GM19395 (cell line): ENCODE results near the gene SFN.
"Not testable (repeated sequence)": the region's sequence is repeated elsewhere in the genome, so short reads cannot be mapped to it uniquely, and the experiment has no call there.

Experiments used
- ATAC-seq: cut with Tn5 transposase; IDR thresholded peaks from one replicate; pipeline ENCODE4 v1.9.1; 2021; ENCODE audit warnings: mild to moderate bottlenecking, moderate library complexity; ENCODE audit not compliant: unreplicated experiment

The SFN gene

DNA sequence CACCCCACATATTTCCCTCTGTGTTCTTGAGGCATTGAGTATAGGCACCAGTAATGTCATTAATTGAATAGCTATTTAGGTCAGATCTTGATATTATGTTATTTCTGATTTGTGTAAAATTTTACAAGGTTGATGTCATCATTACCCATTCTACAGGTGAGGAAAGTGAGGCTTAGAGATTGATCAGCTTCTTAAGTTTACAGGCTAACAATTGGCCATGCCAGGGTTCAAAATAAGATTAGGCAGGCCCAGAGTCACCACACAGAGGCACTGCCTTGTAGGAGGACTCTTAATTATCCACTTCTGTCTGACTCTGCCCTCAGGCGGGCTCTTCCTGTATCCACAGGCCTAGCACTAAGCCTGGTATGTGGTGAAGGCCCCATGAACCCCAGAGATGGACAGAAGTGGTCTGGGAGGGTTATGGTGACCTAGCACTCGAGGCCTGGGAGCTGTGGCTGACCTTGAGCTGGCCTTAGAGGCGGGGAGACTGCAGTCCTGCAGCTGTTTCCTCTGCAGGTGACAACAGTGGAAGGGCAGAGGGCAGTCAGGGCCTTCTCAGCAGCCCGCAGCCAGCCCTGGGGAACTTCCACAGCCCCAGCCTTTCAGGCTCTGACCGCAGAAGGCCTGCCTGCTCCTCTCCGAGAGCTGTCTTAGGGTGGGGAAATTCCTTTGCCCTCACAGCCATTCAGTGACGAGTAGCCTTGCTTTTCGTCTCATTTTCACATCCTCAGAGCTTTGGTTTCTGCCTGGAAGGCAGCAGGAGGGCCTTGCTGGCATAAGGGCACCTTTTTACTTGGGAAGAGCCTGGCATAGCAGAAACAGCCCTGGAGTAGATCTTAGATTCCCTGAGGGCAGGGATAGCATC is 24.2 kb upstream of the SFN start:
- peak; percentile 77 for ATAC-seq

DNA sequence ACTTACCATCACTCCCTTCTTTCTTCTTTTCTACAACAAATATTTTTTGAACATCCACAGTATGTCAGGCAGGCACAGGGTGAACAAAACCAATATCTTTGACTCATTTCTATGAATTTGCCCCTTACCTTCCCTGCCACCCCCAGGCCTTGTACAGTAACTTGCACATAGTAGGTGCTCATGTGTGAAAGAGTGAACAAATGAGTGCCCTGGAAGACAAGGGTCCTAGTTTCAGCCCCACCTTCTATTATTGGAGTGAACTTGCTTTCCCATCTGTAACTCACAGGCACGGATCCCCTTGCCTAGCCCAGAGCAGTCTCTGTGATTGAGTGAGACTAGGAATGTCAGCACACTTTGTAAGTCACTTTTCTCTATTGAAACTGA is 23.6 kb upstream of the SFN start:
- peak; percentile 25 for ATAC-seq

DNA sequence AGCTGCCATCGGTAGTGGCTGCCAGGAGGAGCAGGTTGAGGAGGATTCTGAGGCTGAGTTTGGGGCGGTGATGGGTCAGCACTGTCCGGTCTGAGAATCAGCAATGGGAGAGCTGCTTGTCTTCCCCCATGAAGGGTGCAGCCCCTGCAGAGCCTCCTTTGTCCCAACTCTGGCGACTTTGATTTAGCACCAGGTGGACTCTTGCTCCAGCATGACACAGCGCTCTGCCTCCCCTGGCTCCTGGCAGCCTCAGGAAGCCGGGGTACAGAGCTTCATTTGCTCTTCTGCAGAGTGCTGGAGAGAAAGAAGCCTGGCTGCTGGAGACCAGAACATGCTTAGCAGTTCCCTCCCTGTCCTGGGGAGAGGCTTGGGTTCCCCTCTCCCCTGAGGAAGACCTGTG is 23.2 kb upstream of the SFN start:
- ATAC-seq = no peak

DNA sequence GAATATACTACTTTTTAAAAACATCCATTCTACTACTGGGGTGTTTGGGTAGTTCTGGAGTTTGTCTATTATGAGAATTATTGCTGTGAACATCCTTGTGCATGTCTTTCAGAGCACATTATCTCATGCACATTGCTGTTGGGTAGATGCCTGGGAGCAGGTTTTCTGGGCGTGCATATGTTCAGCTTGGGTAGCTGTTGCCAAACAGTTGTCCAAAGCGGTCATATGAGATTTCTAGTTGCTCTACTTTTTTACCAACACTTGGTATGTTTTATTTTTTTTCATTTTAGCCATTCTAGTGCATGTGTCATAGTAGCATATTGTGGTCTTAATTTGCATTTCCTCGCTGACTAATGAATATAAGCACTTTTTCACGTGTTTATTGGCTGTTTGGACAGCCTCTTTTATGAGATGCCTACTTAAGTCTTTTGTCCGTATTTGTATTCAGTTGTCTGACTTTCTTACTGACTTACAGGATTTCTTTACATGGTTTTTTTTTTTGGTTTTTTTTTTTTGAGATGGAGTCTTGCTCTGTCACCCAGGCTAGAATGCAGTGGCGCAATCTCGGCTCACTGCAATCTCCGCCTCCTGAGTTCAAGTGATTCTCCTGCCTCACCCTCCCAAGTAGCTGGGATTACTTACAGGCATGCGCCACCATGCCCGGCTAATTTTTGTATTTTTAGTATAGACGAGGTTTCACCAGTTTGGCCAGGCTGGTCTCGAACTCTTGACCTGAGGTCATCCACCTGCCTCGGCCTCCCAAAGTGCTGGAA is 18.3 kb upstream of the SFN start:
- no peak for ATAC-seq

DNA sequence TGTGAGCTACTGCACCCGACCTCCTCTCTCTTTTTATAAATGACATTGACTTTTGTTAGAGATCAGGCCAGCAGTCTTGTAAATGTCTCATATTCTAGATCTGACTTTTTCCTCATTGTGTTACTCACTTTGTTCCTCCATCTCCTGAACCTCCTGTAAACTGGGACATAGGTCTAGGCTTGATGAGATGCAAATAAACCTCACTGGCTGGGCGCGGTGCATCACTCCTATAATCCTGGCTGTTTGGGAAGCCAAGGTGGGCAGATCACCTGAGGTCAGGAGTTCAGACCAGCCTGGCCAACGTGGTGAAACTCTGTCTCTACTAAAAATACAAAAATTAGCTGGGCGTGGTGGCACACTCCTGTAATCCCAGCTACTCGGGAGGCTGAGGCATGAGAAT is 15.1 kb upstream of the SFN start:
- ATAC-seq = not testable (repeated sequence)

DNA sequence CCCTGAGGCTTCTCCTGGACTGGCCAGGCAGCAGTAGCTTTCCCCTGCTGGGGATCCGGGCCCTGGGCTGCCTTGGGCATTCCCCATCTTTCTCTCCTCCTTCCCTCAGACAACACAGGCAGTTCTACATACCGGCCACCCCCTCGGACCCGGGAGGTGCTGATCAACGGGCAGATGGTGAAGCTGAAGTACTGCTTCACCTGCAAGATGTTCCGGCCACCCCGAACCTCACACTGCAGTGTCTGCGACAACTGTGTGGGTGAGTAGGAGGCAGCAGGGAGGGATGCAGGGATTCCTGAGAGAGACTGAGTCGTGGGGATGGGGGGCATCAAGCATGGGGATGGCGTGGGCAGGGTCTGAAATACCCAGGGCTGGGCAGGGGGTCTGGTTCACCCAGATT is 14.4 kb upstream of the SFN start:
- ATAC-seq = no peak

DNA sequence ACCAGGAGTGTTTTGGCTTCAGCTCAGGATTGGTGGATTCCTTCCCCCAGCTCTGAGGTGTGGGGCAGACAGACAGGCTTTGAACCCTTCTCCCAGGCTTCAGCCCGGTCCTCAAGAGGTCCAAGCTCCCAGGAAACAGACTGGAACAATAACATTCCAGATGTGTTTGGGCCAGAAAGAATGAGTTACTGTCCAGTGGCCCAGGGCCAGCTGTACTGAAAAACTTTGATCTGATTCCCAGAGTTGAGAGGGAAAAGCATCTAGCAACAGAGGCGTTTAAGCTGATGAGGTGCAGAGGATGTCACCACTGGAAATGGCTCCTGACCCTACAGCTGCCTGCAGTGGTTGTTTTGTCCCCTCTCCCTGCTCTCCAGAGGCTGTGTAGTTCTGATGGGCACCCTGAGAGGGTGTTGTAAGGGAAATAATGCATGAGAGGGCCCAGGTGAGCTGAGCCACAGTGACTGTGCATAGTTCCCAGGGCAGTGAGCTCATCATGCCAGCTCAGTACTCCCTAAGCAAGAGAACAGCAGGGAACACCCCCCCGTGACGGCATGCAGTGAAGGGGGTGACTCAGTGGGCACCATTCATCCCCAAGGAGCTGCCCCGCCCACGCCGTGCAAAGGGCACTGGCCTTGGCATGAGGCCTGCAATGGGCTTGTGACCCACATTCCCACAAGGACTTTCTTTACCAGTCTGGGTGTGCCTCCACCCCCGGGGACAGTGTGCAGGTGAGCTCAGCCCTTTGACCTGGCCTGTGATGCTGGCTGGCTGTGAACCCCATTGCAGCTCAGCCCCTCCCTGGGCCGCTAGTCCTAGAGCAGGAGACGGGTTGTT is 13.8 kb upstream of the SFN start:
- no peak for ATAC-seq

DNA sequence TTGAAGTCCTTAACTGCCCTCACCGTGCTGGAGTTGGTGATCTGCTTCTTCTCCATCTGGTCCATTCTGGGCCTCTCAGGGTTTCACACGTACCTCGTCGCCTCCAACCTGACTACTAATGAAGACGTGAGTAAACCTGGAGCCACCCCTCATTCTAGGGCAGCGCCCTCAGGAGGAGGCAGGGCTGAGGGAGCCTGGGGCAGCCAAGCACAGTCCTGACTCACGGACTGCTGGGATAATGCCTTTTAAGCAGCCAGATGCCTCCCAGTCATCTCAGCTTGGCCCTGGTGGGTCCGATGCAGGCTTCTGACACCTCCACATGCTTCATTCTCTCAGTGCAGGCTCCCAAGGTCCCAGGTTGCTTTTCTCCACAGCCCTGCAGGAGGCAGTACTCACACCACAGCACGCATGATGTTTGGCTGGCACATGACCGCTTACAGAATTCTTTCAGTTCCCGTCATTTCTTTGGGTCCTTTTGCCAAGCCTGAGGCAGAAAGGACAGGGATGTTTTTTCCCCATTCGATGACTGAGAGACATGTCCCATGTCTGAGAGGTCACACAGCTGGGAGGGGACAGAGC is 11.8 kb upstream of the SFN start:
- ATAC-seq = no peak

DNA sequence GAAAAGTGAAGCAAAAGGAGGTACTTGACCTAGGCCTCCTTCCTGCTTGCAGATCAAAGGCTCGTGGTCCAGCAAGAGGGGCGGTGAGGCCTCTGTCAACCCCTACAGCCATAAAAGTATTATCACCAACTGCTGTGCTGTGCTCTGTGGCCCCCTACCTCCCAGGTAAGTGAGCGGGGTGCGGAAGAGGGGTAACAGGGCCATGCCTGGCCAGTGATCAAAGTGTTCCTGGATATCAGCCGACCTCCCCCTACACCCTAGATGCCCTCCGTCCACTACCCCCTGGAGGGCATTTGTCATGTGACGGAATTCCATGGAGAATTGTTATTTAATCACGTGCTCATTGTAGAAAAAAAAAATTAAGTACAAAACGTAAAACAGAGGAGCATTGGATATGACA is 10.2 kb upstream of the SFN start:
- ATAC-seq = no peak

DNA sequence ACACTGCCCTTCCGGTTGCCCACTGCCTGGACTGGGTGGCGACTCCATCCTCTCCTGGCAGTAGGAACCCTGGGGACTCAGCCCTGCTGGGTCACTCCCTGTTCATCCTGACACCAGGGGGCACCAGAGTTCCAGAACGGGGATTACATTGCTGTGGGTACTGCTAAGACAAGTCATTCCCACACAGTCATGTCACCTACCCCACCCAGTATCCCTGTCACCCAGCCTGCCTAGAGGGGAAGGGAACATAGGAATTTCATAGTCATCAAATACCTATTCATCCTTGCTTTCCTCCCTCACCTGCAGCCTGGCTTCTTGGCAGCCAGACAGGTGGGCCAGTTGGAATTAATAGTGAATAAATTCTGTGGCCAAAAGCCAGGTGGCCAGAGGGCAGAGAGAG is 9.8 kb upstream of the SFN start:
- ATAC-seq = no peak

DNA sequence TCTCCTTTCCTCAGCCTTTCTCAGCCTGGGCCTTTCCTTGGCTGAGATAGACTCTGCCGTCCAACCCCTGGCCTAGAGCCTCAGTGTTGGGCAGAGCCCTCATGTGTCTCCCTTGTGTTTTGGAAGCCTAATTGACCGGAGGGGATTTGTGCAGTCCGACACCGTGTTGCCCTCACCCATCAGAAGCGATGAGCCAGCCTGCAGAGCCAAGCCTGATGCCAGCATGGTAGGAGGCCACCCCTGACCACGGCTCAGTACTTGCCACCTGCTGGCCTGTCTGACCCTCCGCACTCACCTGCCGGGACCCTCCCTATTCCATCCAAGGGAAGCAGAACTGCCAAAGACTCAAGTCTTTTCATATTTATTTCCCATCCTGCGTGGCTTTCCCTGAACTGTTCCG is 9.3 kb upstream of the SFN start:
- no peak for ATAC-seq

DNA sequence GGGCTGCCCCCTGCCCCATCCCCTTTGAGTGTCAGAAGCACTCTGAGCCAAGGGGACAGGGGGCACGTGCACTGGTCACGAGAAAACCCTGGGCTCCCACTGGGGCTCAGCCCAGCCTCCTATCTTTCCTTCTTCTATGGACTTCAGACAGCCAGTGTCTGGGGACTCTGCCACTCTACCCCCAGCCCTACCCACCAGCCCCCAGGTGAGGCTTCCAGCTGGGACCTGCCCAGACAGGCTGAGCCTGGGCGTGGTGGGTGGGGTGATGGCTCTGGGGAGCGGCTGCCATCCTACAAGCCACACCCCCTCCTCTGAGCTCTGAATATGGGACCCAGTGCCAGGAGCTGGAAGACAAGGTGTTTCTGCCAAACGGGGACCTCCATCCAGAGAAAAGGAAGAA is 8.0 kb upstream of the SFN start:
- no peak for ATAC-seq

DNA sequence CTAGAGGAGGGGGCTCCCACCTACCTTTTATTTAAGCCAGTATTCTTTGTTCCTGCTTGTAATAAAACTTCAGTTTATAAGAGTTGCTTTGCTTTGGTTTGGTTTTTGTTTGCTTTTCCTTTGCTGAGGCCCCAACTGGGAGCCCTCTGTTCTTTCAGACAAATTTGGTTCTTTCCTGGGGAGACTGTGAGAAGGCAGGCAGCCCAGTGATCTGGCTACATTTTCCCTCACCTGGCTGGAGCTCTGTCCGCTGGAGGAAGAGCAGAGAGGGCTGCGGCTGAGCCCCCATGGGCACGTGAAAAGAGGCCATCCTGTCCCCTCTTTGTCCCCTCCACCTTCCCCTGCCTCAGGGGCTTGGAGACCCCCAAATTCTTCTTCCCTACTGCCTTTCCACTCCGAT is 7.3 kb upstream of the SFN start:
- ATAC-seq = no peak

DNA sequence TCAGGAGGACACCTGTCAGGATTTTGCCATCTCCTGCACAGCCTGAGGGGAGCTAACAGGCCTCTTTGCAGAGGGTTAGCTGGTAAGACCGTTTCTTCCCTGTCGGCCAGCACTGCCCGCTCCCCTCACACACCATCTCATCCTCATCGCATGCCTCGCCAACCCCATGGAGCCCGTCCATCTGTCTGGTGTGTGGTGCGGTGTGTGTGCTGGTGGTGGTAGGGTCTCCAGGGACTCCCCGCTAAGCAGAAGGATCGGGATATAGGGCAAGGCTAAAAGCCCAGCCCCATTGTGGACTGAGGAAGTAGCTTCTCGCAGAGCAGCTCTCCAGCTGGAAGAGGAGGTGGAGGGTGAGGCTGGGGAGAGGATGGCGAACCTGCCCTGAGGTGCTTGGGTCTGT is 6.8 kb upstream of the SFN start:
- ATAC-seq = no peak

DNA sequence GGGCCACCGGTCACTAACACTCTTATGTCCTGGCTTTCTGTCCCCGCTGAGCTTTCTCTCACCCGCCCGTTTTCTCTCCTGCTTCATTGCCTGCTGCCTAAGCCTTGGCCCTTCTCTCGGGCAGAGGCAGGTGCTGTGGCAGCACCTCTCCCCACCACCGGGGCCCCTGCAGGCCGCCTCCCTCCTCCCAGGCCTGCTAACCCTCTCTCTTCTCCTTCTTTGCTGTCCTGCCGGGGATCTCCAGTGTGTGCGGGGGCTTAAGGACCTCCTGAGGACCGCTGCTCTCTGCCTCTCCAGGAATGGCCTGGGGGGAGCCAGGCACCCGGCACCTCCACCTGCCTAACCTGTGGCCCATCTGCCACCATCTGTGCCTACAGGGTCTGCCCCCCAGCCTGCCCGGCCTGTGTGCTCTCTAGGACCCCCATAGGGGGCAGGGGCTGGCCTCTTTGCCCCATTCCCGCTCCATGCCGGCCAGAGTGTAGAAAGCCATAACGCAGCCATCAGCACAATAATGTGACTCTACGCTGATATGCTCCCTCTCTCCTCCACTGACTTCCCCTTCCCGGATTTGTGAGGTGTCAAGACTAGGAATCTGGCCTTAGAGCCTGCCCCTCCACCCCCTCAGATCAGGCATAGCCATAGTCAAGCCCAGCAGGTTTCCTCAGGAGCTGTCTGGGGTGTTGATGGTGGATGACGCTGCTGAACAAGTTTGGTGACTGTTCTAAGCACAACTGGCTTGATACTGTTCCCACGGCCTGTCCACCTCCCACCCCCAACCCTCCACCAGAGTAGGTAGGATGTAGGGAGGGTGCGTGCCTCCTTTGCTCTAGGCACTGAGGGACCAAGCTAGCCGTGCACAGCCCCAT is 6.1 kb upstream of the SFN start:
- ATAC-seq = no peak

DNA sequence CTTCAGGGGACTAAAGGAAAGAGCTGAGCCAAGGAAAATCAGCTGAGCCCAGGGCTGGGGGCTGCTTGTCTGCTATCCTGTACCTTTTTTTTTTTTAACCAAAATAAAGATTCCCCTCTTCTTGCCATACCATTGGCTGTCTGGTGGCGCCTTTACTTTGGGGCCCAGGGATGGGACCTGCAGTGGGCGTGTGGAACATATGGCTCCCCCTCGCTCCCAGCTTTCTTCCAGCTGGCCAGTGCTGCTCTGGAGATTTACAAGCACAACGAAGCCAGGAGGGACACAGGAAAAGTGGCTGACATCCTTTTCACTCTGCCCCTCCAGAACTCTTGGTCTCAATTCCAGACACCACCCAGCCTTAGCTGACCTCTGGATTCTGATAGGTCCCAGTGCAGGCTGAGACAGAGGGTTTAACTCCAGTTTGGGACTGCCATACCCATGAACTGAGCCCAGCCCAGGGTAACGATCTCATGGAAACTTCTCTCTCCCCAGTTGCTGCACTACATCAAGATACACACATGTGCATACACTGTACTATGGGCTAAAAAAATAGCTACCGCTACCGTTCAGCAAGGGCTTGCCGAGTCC is 5.4 kb upstream of the SFN start:
- no peak for ATAC-seq

DNA sequence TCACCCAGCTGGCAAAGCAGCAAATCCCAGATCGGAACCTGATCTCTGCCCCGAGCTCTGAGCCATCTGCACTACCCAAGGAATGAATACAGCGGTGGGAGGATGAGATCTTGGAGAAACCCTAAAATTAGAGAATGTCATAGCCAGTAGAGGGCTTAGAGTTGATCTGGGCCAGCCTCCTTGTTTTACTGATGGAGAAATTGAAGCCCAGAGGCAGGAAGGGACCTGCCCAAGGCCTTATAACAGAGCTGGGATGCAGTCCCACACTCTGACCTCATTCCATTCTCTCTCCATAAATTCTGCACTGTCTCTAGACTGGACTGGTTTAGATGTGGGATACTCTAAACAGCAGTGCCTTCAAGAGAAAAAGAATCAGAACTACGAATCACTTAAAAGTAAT is 4.8 kb upstream of the SFN start:
- no peak for ATAC-seq

DNA sequence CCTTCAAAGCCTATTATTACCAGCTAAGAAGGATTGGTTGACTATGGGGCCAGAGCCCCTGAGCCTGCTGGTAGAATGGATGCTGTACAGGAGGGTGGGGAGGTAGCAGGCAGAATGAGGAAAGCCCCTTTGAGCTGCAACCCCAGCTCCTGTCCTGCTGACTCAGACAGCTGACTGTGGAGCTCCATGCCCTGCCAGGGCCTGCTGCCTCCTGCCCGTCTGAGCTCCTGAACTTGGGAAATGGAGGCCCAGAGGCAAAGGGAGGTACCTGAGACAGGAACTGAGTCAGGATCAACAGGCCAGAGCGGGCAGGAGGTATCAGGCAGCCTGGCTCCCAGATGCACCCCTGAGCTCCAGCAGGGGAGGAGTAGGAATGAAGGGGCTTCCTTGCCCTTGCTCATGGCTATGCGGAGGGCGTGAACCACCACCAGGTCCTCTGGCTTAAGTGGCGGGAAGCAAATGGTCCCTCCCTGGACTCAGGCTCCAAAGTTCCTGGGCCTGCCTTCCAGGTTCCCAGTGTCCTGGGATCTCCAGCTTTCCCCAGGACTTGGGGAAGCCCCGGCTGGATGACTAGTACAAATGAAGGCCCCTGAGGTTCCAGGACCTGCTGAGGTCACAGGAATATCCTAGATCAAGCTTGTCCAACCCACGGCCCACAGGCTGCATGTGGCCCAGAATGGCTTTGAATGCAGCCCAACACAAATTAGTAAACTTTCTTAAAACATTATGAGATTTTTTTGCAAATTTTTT is 3.9 kb upstream of the SFN start:
- ATAC-seq = no peak

DNA sequence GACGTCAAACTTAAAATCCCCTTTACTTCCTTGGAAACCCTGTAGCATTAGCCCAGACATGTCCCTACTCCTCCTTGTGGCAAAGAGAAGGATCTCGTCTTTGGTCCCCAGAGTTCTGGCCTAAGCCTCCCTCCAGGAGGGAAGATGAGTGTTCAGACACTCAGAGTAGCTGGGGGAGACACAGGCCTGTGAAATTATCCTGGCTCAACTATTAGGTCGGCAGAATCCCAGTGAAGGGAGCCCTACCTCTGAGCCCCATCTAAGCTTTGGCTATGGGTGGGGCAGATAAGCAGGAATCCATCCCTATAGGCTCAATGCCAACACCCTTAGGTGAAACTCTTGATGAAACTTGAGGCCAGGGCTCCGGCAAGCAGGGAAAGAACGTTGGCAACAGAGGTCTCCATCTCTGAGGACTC is 1.7 kb upstream of the SFN start:
- ATAC-seq = no peak
